HG03064 (cell line): Measurements from ENCODE around the gene RILPL2.
"Not testable (repeated sequence)": the region's sequence is repeated elsewhere in the genome, so short reads cannot be mapped to it uniquely, and the experiment has no call there.

Source experiments
- ATAC-seq: cut with Tn5 transposase; IDR thresholded peaks from one replicate; pipeline ENCODE4 v1.9.1; 2021; ENCODE audit warnings: low read depth; ENCODE audit not compliant: unreplicated experiment

The RILPL2 gene

DNA sequence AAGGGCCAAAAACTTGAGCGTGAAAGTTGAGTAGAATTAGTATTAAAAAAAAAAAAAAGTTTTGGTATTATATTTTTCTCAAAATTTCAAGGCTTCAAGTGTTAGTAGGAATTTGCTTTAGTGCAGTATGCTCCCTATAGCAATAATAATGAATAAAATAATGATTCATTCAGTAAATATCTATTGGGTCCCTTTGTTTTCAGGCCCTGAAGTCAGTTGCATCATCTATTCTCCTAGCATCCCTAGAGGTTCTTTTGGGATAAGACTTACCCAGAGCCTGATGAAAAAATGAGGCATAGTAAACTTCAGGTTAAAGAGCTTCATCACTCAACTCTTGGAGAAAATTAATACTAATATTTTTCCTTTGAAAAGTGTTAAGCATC, 51.5 kb downstream of the RILPL2 start:
- no peak for ATAC-seq

DNA sequence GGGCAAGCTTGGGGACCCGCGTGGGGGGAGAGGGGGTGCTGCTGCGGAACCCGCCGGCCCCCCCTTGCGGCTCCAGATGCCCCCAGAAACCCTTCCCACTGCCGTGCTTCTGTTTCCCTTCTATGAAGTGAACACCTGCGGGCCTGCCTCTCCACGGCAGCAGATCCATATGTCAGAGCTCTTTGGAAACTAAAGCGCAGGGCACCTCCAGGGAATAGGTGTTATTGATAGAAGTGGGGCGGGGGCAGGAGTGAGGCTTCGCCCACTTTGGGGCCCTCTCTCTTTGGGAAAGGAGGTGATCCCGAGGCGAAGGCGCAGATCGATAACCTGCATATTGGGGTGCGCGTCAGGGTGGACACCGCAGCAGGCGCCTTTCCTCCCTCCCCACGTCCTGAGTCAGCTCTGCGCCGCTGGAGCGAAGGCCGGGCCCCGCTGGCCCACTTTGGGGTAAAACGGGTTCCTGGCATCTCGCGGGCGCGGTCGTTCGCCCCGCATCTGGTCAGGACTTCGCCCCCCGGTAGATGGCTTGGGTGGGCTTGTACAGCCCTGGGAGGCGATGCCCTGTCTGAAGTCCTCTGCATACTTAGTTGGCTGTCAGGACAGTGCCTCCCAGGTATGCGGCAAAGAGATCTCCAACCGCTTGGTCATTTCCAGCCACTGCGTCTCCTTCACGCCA, 52.0 kb downstream of the RILPL2 start:
- no peak for ATAC-seq

DNA sequence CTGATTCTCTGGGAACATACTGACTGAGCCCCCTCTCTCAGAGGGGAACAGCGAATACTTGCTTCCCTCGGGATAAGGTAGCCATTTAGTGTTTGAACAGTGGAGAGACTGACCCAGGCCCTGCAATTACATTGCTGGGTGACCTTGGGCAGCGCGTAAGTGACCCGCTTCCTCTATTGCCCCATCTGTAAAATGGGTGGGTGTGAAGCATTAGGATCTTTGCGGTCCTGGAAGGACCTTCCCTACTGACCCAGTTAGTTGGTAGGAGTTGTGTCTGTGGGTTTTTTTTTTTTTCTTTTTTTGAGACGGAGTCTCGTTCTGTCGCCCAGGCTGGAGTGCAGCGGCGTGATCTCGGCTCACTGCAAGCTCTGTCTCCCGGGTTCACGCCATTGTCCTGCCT, 53.8 kb downstream of the RILPL2 start:
- no peak for ATAC-seq

DNA sequence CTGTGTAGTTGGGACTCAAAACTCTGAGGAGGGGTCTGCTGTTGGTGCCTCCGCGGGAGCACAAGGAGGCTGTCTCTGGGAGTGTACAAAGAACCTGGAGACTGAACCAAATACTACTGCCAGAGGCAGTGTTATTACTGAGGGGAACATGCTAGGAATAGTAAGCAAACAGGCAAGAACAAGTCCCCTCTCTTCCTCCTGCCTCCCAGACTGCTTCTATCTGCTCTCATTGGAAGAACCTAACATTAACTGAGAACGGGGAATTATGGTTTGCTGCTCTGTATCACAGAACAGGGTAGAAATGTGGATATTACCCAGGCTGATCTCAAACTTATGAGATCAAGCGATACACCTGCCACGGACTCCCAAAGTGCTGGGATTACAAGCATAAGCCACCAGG, 57.1 kb downstream of the RILPL2 start:
- no peak for ATAC-seq

DNA sequence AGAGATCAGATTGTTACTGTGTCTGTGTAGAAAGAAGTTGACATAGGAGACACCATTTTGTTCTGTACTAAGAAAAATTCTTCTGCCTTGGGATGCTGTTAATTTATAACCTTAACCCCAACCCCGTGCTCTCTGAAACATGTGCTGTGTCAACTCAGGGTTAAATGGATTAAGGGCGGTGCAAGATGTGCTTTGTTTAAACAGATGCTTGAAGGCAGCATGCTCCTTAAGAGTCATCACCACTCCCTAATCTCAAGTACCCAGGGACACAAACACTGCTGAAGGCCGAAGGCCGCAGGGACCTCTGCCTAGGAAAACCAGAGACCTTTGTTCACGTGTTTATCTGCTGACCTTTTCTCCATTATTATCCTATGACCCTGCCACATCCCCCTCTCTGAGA, 64.1 kb downstream of the RILPL2 start:
- ATAC-seq: not testable (repeated sequence)

DNA sequence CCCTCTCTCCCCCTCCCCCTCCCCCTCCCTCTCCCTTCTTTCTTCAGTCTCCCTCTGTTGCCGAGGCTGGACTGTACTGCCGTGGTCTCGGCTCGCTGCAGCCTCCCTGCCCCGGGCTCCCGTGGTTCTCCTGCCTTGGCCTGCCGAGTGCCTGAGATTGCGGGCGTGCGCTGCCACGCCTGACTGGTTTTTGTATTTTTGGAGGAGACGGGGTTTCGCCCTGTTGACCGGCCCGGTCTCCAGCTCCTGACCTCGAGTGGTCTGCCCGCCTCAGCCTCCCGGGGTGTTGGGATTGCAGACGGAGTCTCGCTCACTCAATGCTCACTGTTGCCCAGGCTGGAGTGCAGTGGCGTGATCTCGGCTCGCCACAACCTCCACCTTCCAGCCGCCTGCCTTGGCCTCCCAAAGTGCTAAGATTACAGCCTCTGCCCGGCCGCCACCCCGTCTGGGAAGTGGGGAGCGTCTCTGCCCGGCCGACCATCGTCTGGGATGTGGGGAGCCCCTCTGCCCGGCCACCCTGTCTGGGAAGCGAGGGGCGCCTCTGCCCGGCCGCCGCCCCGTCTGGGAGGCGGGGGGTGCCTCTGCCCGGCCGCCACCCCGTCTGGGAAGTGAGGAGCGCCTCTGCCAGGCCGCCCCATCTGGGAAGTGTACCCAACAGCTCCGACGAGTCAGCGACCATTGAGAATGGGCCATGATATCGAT, 64.7 kb downstream of the RILPL2 start:
- not testable (repeated sequence) for ATAC-seq

DNA sequence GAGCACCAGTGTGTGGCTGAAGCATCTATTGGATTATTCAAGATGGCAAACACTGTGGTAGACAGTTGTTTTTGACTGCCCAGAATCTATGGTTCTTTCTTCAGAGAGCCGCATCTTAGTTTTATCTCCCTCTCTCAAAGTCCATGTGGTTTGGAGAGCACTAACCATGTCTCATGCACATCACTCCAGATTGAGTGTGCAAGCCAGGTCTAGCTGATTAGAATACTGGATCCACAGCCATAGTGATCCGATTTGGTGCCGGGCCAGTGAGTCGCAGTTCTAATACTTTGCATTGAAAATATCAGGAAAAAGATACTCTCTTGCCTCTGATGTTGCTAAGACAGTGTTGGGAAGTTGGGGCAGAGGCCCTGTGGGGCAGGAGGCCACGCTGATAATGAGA, 67.3 kb downstream of the RILPL2 start:
- ATAC-seq: no peak

DNA sequence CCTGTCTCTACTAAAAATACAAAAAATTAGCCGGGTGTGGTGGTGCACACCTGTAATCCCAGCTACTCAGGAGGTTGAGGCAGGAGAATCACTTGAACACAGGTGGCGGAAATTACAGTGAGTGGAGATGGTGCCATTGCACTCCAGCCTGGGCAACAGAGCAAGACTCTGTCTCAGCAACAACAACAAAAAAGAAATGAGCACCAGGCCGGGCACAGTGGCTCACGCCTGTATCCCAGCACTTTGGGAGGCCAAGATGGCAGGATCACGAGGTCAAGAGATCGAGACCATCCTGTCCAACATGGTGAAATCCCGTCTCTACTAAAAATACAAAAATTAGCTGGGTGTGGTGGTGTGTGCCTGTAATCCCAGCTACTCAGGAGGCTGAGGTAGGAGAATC, 68.1 kb downstream of the RILPL2 start:
- not testable (repeated sequence) for ATAC-seq

DNA sequence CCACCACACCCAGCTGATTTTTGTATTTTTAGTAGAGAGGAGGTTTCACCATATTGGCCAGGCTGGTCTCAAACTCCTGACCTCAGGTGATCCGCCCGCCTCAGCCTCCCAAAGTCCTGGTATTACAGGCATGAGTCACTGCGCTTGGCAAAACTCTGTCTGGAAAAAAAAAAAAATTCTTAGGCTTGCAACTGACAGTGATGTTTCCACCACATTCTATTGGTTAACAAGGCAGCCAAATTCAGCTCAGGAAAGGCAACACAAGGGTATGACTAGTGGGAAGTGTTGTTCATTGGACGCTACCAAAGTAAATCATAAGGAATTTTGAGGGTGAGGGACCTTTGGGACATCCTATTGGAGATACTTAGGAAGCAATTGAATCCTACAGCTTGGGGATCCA, 69.0 kb downstream of the RILPL2 start:
- ATAC-seq: no peak
